CD14-positive monocyte (primary cell): ENCODE data around the gene PTF1A. TPM values are rescaled to one million over a fixed set of nuclear protein-coding genes. Genes with fewer than 3 reads are reported as not detected.

Experiments
- DNase-seq, 3 donors: peaks; one replicate each; pipeline ENCODE4 v3.0.0-alpha.2; 2011 to 2022
- H2AFZ ChIP-seq: 2 replicates; pipeline ENCODE4 v1.6.0; 2012; ENCODE audit warnings: mild to moderate bottlenecking, low read depth, low read length, inconsistent platforms; ENCODE audit not compliant: insufficient read depth, poor library complexity, severe bottlenecking
- H3K27ac ChIP-seq, 2 donors: 1 replicate in 1 of 2; 2 replicates in 1 of 2; pipeline ENCODE4 v1.5.1; 2012 to 2013; ENCODE audit warnings: low read length in 2 of 2, control low read depth in 1 of 2, inconsistent platforms in 1 of 2, low read depth in 1 of 2, mild to moderate bottlenecking in 1 of 2
- H3K27me3 ChIP-seq, 2 donors: one replicate each; pipeline versions ENCODE4 v1.6.0 to v1.6.1; 2011 to 2013; ENCODE audit warnings: low read length in 2 of 2; ENCODE audit not compliant: control insufficient read depth in 2 of 2, insufficient read depth in 2 of 2
- H3K36me3 ChIP-seq, 2 donors: replicated peaks in 1 of 2; 1 replicate in 1 of 2; 2 replicates in 1 of 2; pipeline versions ENCODE4 v1.5.1 to v1.6.1; 2012 to 2013; ENCODE audit warnings: low read length in 2 of 2, control low read depth in 1 of 2, inconsistent platforms in 1 of 2, mild to moderate bottlenecking in 1 of 2; ENCODE audit not compliant: insufficient read depth in 2 of 2, control insufficient read depth in 1 of 2
- H3K4me1 ChIP-seq, 2 donors: 1 replicate in 1 of 2; 2 replicates in 1 of 2; pipeline versions ENCODE4 v1.5.1 to v1.6.1; 2012 to 2013; ENCODE audit warnings: low read length in 2 of 2, control low read depth in 1 of 2, inconsistent platforms in 1 of 2, mild to moderate bottlenecking in 1 of 2, moderate library complexity in 1 of 2; ENCODE audit not compliant: insufficient read depth in 2 of 2, control insufficient read depth in 1 of 2
- H3K4me2 ChIP-seq: replicated peaks from 2 replicates; pipeline ENCODE3; 2012; ENCODE audit warnings: low read length, moderate library complexity, mild to moderate bottlenecking; ENCODE audit not compliant: poor library complexity, severe bottlenecking; ENCODE audit errors: extremely low read depth
- H3K4me3 ChIP-seq, 3 experiments: fragments of 200-600 bp in 1 of 3; sonication (generic) in 1 of 3; replicated peaks in 1 of 3; 1 replicate in 2 of 3; 2 replicates in 1 of 3; pipeline ENCODE4 v1.5.1; 2011 to 2013; ENCODE audit warnings: low read length in 3 of 3, mild to moderate bottlenecking in 3 of 3, control low read depth in 2 of 3, low read depth in 2 of 3, inconsistent platforms in 1 of 3, moderate library complexity in 1 of 3
- H3K79me2 ChIP-seq: 2 replicates; pipeline ENCODE4 v1.6.0; 2012; ENCODE audit warnings: mild to moderate bottlenecking, control low read depth, inconsistent platforms, low read length, moderate library complexity; ENCODE audit not compliant: insufficient read depth
- H3K9ac ChIP-seq: 2 replicates; pipeline ENCODE4 v1.6.0; 2017; ENCODE audit warnings: low read length, mild to moderate bottlenecking; ENCODE audit not compliant: insufficient read depth, poor library complexity, severe bottlenecking
- H3K9me3 ChIP-seq, 2 donors: replicated peaks in 1 of 2; 1 replicate in 1 of 2; 2 replicates in 1 of 2; pipeline versions ENCODE4 v1.5.1 to v1.6.1; 2012 to 2013; ENCODE audit warnings: low read length in 2 of 2, control low read depth in 1 of 2; ENCODE audit not compliant: control insufficient read depth in 1 of 2, insufficient read depth in 1 of 2
- H4K20me1 ChIP-seq: 2 replicates; pipeline ENCODE4 v1.6.0; 2012; ENCODE audit warnings: mild to moderate bottlenecking, low read length, control low read depth, moderate library complexity; ENCODE audit not compliant: insufficient read depth
- H3K27ac Mint-ChIP-seq, 7 donors: one replicate each; pipeline ENCODE4 v1.8.0; 2020; ENCODE audit warnings: mild to moderate bottlenecking in 7 of 7, mixed read lengths in 7 of 7, moderate library complexity in 6 of 7, inconsistent platforms in 2 of 7
- H3K27me3 Mint-ChIP-seq, 3 donors: one replicate each; pipeline ENCODE4 v1.8.0; 2021 to 2022; ENCODE audit warnings: low read depth in 3 of 3, mild to moderate bottlenecking in 3 of 3, mixed read lengths in 3 of 3, moderate library complexity in 3 of 3, inconsistent platforms in 1 of 3
- H3K36me3 Mint-ChIP-seq, 2 donors: one replicate each; pipeline ENCODE4 v1.8.0; 2020; ENCODE audit warnings: mixed read lengths in 2 of 2, inconsistent platforms in 1 of 2, mild to moderate bottlenecking in 1 of 2
- H3K4me1 Mint-ChIP-seq: one replicate; pipeline ENCODE4 v1.8.0; 2020; ENCODE audit warnings: mild to moderate bottlenecking, mixed read lengths
- H3K4me3 Mint-ChIP-seq, 2 donors: one replicate each; pipeline ENCODE4 v1.8.0; 2020; ENCODE audit warnings: mild to moderate bottlenecking in 2 of 2, mixed read lengths in 2 of 2, moderate library complexity in 1 of 2
- H3K9me3 Mint-ChIP-seq, 7 donors: one replicate each; pipeline ENCODE4 v1.8.0; 2020 to 2022; ENCODE audit warnings: mixed read lengths in 7 of 7, mild to moderate bottlenecking in 6 of 7, moderate library complexity in 6 of 7, inconsistent platforms in 2 of 7
- WGBS: methylation state at CpG from one replicate; pipeline ENCODE4 v1.1.5; 2013; ENCODE audit warnings: missing lambda C conversion rate; ENCODE audit not compliant: insufficient coverage; 5-methylcytosine and 5-hydroxymethylcytosine counted together
- intact Hi-C, 2 donors: fragments of 100-400 bp; cut with micrococcal nuclease; formaldehyde crosslinking; loops; one replicate each; pipeline versions ENCODE4 v1.15.0 to v1.15.1; 2023
- polyA plus RNA-seq, 3 donors: library from polyadenylated mRNA; depleted of rRNA in 1 of 3; unstranded in 2 of 3; stranded (reverse) in 1 of 3; fragments of 300-500 nt in 2 of 3; fragments of >200 nt in 1 of 3; fragmentation: Illumina TruSeq in 2 of 3; gene quantifications; 1 replicate in 2 of 3; 2 replicates in 1 of 3; pipeline ENCODE4 v1.2.3, GENCODE V29; 2012 to 2021
- TF ChIP-seq, protein P1 (sequence below): fragments of 200-600 bp; IDR thresholded peaks from one replicate; pipeline ENCODE4 v1.8.0; 2022; ENCODE audit warnings: antibody characterized with exemption, mild to moderate bottlenecking

The PTF1A gene
- polyA plus RNA-seq, 3 donors = not detected

GRCh38 chr10:23151071-23151470, 41.0 kb upstream of the PTF1A start:
- peak overlapping the region in 1 of 7 donors; percentile 31 for H3K27ac Mint-ChIP-seq
- Histone ChIP-seq H4K20me1 (no peaks in the 10 kb centered on the region), H3K4me3 (no peak overlapping the region), H3K27me3 (peaks cover 0 to 3% of the 10 kb centered on the region in 2 donors), H3K27ac (no peak overlapping the region), H2AFZ (no peak overlapping the region), H3K4me2 (no peak overlapping the region), H3K4me1 (no peaks in the 10 kb centered on the region), H3K36me3 (no peaks in the 10 kb centered on the region), H3K9ac (no peak overlapping the region), H3K9me3 (no peaks in the 10 kb centered on the region), H3K79me2 (no peaks in the 10 kb centered on the region)
- TF ChIP-seq, protein P1, sequence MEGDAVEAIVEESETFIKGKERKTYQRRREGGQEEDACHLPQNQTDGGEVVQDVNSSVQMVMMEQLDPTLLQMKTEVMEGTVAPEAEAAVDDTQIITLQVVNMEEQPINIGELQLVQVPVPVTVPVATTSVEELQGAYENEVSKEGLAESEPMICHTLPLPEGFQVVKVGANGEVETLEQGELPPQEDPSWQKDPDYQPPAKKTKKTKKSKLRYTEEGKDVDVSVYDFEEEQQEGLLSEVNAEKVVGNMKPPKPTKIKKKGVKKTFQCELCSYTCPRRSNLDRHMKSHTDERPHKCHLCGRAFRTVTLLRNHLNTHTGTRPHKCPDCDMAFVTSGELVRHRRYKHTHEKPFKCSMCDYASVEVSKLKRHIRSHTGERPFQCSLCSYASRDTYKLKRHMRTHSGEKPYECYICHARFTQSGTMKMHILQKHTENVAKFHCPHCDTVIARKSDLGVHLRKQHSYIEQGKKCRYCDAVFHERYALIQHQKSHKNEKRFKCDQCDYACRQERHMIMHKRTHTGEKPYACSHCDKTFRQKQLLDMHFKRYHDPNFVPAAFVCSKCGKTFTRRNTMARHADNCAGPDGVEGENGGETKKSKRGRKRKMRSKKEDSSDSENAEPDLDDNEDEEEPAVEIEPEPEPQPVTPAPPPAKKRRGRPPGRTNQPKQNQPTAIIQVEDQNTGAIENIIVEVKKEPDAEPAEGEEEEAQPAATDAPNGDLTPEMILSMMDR = no peak
- DNase-seq = no peak
- WGBS = 93% methylated on average over 7 of the region's 7 CpGs
- intact Hi-C loops = loop anchor here in 1 of 2 donors (10.0 kb wide), 1 partner anchor 1364 kb away; no protein-coding TSS in a partner anchor
- H3K36me3 Mint-ChIP-seq = no peaks in the 10 kb centered on the region
- H3K27me3 Mint-ChIP-seq = peaks cover 4 to 8% (median 5%) of the 10 kb centered on the region in 3 donors
- H3K9me3 Mint-ChIP-seq = peaks cover 0 to 2% (median 0%) of the 10 kb centered on the region in 7 donors
- H3K4me1 Mint-ChIP-seq = no peaks in the 10 kb centered on the region
- no peak overlapping the region for H3K4me3 Mint-ChIP-seq

GRCh38 chr10:23155169-23155568, 36.9 kb upstream of the PTF1A start:
- peaks cover 2% of the 10 kb centered on the region for H3K4me1 Mint-ChIP-seq
- no peaks in the 10 kb centered on the region for H3K36me3 ChIP-seq
- no peak overlapping the region for H3K27ac ChIP-seq
- H3K4me2 ChIP-seq = no peak overlapping the region
- no peaks in the 10 kb centered on the region for H3K4me1 ChIP-seq
- TF ChIP-seq, protein P1 = no peak
- no peak overlapping the region for H3K4me3 ChIP-seq
- 79% methylated on average over 2 of the region's 7 CpGs for WGBS
- H4K20me1 ChIP-seq = no peaks in the 10 kb centered on the region
- intact Hi-C loops = loop anchor here in 1 of 2 donors (5.0 to 10.0 kb wide), 2 partner anchors 1042 to 1360 kb away; no protein-coding TSS in a partner anchor
- H3K79me2 ChIP-seq = no peaks in the 10 kb centered on the region
- H2AFZ ChIP-seq = no peak overlapping the region
- H3K36me3 Mint-ChIP-seq = no peaks in the 10 kb centered on the region
- H3K27ac Mint-ChIP-seq = no peak overlapping the region
- H3K9ac ChIP-seq = no peak overlapping the region
- no peak for DNase-seq
- H3K27me3 Mint-ChIP-seq = peaks cover 6 to 10% (median 8%) of the 10 kb centered on the region in 3 donors
- no peaks in the 10 kb centered on the region for H3K9me3 Mint-ChIP-seq
- no peaks in the 10 kb centered on the region for H3K9me3 ChIP-seq
- no peak overlapping the region for H3K4me3 Mint-ChIP-seq
- H3K27me3 ChIP-seq = peaks cover 0 to 3% of the 10 kb centered on the region in 2 donors
